Activated CD8-positive, alpha-beta memory T cell treated with anti-CD3 and anti-CD28 coated beads, Interleukin-2, amount 50 U/mL, for 4 hours (primary cell): Measurements from ENCODE around the gene NCS1.

ENCODE experiments used
- DNase-seq: peaks from one replicate; pipeline ENCODE4 v3.0.0-alpha.2; 2020

Gene NCS1

GRCh38 chr9:130215341-130216119 lies 43.3 kb downstream of the NCS1 start:
- no peak for DNase-seq

GRCh38 chr9:130217838-130218237 lies 45.6 kb downstream of the NCS1 start:
- DNase-seq = no peak

GRCh38 chr9:130219661-130220096 lies 47.5 kb downstream of the NCS1 start:
- no peak for DNase-seq

- no peak for DNase-seq
These were observed 48.1 kb downstream of the NCS1 start for GRCh38 chr9:130220352-130220751.

- no peak for DNase-seq
These were observed 50.6 kb downstream of the NCS1 start for GRCh38 chr9:130222833-130223232.

- no peak for DNase-seq
These were observed 52.9 kb downstream of the NCS1 start for GRCh38 chr9:130225071-130225470.

GRCh38 chr9:130225586-130225985 lies 53.4 kb downstream of the NCS1 start:
- DNase-seq = no peak

GRCh38 chr9:130226112-130226511 lies 53.9 kb downstream of the NCS1 start:
- no peak for DNase-seq

- no peak for DNase-seq
These were observed 55.6 kb downstream of the NCS1 start for GRCh38 chr9:130227833-130228232.

GRCh38 chr9:130229759-130230158 lies 57.6 kb downstream of the NCS1 start:
- no peak for DNase-seq

- DNase-seq = no peak
These were observed 58.4 kb downstream of the NCS1 start for GRCh38 chr9:130230631-130231030.

- no peak for DNase-seq
These were observed 60.8 kb downstream of the NCS1 start for GRCh38 chr9:130232899-130233586.

- no peak for DNase-seq
These were observed 61.4 kb downstream of the NCS1 start for GRCh38 chr9:130233587-130233945.

GRCh38 chr9:130234340-130235260 lies 62.4 kb downstream of the NCS1 start:
- DNase-seq = no peak

- DNase-seq = peak; percentile 74
These were observed 63.6 kb downstream of the NCS1 start for GRCh38 chr9:130235558-130236435.

- no peak for DNase-seq
These were observed 64.3 kb downstream of the NCS1 start for GRCh38 chr9:130236436-130236985.

GRCh38 chr9:130237076-130237475 lies 64.9 kb downstream of the NCS1 start:
- no peak for DNase-seq

GRCh38 chr9:130237763-130238524 lies 65.7 kb downstream of the NCS1 start:
- no peak for DNase-seq

GRCh38 chr9:130239363-130239695 lies 67.1 kb downstream of the NCS1 start:
- DNase-seq = no peak

- DNase-seq = no peak
These were observed 67.6 kb downstream of the NCS1 start for GRCh38 chr9:130239741-130240241.
